Stimulated activated CD4-positive, alpha-beta T cell treated with anti-CD3 and anti-CD28 coated beads, Interleukin-1b, Interleukin-23, amount 100 ng/mL, for 4 hours (primary cell): ENCODE results near the gene HERC3.
A peak's percentile ranks its signal among the peaks of the same experiment; 100 is the strongest.

Experiments
- DNase-seq, 2 donors: peaks; one replicate each; pipeline ENCODE4 v3.0.0-alpha.2; 2020; ENCODE audit warnings: low read depth in 2 of 2

Gene HERC3

DNA sequence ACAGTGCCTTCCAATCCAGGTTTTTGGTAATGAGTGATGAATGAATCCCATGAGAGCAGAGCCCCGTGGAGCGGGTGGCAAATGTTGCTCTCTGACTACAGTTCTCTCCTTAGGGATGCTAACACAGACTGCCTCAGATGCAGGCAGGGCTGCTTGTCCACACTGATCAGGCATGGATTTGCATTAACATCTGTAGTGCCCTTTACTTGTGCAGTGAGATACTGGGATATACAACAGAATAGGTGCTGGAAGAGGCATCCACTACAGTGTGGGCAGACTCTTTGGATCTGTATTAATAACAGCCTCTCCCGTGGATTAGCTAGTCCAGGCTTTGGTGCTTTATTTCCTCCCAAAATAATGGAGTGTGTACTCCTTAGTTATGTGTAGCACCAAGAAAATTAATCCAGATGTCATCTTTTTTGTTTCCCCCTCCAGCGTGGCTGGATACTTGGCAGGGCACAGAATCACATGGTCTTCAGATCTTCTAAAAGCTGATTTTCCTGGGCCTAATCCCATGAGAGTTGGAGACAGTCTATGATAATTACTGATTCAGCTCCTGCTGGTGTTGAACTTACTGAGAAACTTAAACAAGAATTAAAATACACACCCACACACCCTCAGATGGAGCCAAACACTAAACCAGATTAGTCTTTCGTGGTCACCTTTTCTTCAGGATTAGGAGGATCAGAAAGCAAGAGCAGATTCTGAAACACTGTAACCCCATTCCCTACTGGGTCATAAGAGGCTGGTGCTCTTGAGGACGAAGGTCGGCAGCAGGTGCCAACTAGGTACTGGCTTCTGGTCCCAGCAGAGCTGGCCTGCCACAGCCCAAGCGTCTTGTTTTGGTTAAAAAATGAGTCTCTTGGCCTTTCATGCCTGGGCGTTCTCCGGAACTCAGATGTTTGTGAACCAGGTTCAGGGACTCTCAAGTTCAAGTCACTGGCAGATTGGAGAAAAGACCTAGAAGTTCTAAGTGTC lies 128.5 kb downstream of the HERC3 start:
- DNase-seq = no peak

DNA sequence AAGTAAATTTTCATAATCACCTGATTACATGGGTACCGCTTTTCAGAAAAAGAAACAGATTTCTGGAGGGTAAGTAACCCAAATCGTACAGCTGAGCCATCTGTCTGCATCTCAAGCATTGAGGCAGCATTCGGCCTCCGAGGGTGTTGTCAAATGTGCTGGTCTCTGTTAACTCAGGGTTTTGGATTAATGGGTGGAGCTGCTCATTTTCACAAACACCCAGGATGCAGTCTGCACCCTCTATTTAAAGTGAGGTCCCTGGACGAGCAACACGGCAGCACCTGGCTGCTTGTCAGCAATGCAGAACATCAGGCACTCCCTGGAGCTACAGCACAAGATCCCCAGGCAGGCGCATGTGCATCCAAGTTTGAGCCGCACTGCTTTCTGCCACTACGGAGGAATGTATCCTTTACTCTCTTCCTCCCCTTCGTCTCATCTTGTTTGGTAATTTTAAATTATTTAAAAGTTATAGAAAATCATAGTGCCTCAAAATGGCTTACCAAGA lies 130.0 kb downstream of the HERC3 start:
- no peak for DNase-seq

DNA sequence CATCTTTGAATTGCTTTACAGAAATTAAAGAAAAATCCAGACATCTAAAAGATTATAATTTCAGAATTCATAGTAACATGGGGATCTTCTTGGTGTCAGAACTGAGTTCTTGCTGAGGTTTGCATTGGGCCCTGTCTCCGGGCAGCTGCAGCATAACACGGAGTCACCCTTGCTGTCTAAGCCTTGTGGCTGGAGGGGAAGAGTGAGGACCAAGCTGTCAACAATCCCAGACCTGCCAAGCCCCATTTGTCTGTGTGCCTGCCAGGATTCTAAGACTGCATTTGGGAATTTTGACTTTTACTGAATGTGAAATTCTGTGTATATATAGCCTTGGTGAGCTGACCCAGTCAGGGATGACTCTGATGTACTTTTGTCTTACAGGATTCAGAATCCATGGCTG lies 130.5 kb downstream of the HERC3 start:
- DNase-seq = no peak

DNA sequence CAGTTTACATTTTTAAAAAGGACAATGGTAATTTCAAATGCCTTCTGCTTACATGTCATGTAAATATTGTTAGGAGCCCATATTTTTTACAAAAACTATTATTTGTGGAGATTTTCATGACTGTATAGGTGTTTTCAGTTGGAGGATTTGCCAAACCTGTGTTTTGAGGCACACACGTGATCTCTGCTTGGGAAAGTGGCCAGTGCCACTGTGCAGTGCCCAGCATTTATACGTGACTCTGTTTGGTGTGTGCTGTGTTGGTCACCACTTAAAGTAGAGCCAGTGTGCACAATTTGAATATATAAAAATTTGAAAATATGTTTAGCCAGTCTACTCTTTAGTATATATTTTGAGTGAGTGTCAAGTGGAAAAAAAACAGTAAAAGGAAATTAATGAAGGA lies 132.1 kb downstream of the HERC3 start:
- DNase-seq = no peak

DNA sequence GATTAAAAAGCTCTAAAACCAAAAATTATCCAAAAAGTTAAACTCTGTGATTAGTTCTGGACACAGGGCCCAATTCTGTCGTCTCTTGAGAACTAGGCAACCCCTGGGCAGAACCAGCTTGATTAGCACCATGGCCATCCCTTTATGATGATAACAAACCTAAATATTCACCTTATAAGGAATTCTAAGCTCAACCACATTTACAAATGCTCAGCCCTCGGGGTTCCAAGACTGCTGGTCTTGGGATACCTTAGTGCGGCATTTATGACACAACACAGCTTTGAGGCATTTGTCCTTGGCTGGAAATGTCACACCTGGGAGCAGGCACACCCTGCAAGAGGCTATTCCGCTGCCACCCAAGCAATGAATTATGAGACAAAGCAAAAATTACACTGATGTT lies 132.9 kb downstream of the HERC3 start:
- no peak for DNase-seq

DNA sequence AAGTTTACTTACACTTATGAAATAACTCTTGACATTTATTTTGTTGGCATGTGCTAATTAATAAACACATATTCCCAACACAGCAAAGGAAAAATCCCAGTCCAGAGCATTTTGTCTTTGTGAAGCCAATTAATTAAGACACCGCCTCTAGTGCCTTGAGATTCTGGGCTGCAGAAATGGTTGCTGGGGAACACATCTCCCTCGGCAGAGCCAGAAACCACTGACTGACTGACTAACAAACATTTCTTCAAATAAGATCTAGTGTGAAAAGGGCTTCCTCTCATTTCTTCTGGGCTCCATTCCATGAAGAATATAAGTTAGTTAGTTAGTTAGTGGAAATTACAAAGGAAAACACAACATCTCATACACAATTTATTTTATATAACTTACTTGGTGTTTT lies 133.7 kb downstream of the HERC3 start:
- DNase-seq = no peak

DNA sequence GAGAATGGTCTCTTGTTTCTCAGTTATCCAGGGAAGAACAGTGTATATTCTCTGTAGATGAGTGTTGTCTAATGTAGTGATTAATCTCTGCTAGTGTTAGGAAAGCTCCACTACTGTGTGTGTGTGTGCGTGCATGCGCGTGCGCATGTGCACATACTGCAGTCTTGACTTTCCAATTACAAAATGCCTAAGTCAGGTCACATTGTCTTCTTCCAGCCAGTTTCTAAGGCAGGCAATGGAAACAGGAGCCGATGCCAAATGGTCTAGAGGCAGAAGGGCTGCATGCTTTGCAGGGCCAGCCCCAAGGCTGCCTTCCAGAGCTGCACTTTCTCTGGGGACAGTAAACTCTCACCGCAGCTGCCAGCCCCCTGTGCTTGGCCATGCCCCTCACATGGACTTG lies 135.9 kb downstream of the HERC3 start:
- DNase-seq = no peak

DNA sequence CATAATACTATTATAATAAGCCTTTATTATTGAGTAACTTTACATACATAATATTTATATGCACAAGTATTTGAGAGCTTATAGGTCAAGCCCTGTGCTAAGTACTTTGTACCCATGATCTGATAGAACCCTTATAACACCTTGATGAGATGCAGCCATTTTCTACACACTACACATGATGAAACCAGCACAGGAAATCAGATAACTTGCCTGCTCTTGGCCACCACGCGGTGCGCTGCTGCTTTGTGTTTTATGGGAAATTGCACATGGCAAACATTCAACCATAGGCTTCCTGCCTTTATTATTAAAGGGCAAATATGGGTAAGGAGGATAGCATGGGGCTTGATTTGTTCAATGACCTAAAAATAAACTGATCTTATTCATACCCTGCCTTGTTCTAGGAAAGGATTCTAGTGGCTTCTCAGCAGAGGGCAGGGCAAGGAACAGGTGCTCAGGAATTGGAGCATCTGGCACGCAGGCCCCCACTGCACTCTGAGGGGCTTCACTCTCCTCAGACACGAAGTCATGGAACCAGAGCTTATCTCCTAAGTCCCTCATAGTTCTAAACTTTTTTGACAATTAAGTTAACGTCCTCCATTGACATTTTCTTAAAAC lies 137.0 kb downstream of the HERC3 start:
- no peak for DNase-seq

DNA sequence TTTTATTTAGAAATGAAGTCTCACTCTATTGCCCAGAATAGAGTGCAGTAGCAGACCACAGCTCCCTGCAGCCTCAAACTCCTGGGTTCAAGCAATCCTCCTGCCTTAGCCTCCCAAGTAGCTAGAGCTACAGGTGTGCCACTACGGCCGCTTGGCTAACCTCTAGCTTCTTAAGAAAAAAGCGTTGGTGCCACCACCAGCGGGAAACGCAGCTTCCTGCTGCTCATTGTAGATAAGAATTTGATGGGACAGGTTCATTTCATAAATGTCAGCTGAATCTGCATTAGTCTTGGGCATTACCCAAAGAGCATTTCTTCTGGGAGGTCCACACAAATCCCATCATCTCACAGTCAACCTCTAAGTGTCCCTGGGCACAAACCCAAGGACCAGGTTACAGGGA lies 138.5 kb downstream of the HERC3 start:
- no peak for DNase-seq

DNA sequence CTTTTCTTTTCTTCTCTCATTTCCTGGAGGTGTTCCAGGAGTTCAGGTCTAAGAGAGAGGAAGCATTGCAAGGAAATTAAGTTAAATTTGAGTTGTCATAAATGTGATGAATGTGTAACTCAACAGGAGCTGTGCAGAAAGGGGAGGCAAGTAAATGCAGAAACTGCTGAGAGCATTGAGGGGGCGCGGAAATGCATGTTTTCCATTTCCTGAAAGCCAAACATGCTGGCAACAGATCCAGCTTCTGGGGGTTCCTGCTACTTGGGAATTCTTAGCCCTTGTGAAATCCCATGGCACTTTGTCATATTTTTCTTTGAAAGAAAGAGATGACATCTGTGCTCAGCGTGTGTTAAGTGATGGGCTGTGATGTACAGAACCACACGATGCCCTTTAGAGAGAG lies 139.1 kb downstream of the HERC3 start:
- no peak for DNase-seq

DNA sequence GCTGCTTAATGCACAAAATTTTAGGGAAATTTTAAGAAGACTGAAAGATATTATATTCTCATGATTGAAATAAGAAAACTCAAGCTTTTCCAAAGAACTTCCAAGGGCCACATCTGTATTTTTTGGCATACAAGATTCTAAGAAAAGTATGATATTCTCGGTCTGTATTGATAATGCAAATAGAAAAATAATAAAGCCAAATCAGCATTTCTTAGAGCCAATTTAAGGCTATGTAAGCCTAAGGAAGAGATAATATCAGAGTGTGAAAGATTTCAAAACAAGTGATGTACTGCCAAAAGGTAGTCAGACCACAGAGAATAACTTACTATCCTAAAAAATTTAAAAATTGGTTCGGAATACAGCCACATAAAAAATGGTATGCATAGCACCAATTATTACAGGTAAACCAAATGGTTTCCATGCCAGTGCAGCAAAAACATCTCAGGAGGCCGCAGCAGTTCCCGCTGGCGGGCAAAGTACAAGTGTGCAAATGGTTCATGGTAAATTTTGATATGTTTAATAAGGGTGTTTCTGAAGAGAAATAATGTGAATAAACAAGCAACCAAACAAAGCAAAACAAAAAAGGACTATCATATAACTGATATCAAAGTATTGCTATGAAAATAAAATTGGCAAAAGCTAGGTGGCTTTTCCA lies 140.6 kb downstream of the HERC3 start:
- no peak for DNase-seq

DNA sequence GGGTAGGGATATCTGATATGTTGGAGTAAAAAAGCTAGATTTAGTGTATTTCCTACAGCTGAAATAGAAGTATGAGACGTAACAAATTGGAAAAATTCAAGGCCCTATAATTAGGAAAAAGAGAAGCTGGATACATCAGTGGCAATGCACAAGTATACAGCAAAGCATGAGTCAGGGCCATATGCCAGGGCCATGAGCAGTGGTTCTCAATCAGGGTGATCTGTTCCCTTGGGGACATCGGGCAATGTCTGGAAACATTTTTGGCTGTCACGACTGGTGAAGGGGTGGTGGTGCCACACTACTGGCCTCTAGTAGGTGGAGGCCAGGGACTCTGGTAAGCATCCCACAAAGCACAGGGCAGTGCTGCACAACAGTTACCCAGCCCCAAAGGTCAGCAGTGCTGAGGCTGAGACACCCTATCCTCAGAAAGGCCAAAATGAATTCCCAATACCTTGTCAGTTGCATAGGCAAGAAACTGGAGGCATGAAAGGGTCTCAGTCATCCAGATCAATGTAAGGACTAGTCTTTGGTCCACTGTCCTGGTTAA lies 142.2 kb downstream of the HERC3 start:
- DNase-seq = no peak

DNA sequence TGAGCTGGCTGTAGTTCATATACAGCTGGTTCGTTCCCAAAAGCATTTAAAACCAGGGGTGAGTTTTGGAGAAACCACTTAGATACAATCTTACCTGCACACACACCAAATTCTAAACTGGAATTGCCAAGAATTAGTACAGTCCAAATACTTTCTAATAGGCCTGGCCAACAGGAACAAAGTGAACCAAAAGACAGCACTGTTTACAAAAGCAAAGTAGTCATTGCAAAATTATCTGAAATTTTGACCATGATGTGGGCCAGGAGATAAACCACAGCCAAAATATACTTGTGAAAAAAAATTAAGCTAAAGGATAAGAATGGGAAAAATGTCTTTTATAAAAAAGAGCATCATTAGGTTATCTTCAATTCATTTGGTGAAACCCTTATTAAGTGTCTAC lies 143.3 kb downstream of the HERC3 start:
- DNase-seq = no peak

DNA sequence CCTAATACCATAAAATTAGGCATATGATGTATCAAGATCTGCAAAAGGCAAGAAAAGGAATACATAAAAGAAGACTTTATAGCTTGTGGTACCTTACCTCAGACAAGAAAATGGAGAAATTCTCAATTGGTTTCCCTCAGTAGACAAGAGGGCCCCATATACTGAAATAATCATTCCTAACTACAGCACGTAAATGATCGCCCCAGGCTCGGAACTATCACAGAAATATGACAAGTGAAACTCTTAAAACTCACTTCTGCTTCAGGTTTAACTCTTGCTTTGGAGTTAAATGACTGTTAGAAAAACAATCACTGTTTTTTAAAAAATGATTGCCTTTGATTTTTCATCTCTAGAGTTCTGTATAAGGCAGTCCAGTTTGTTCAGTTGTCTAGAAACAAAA lies 144.0 kb downstream of the HERC3 start:
- no peak for DNase-seq

DNA sequence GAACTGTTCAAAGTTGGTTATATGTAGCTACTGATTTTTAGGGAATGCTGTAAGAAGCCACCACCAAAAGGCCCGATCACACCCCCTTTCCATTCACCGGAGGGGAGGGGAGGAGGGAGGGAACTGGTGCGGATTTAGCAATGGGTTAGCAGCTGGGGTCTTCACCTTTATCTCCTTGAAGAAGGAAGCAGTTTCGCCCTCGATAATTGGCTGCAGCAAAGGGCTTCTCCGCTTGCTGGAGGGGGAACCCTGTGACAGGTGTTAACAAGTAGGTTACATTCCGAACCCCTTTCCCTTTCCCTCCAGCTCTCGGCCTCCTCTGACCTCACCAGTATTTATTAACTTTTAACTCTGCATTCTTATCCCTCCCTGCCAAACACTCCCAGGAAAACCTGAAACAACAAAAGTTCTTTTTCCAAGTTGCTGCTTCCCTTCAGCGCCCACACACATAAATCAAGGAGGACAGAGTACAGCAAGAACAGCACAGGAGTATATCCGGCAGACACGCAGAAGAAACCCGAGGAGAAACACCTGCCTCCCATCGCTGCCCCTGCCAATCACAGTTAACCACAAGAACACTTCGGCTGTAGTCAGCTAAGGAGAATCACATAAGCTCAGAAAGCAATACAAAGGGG lies 145.1 kb downstream of the HERC3 start:
- DNase-seq = peak in 1 of 2 donors; percentile 2

DNA sequence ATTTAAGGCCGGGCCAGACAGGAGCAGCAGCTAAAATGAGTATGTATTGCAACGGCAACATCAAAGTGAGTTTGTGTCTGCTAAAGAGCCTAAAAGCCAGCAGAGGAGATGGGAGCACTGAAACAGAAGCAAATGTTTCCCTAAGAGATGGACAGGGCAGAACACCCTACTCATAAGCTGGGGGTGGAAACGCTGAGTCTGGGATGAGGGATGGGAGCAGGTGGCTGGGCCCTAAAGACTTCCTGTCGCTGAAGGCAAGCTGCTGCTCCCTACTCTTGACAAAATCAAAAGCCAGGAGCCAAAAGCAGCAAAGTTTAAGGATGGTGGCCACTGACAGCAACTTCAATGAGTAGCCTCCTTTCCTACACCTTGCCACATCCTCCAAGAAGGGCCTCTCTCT lies 145.9 kb downstream of the HERC3 start:
- no peak for DNase-seq

DNA sequence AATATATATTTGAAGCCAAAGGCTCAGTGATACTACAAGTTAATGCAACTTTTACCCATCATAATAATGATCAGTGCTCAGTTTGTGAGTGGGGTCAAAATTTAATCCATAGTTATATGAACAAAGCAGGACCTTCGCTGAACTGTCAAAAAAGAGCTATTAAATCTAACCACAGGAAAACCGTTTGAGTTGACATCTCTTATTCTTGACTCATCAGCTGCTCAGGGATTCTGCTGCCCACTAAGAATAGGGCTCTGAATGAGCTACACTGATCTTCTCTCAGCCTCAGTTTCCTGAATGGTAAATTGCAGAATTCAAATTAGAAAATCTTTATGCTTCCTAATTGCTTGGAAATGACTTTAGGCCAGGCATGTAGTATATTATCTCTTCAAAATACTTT lies 150.3 kb downstream of the HERC3 start:
- no peak for DNase-seq

DNA sequence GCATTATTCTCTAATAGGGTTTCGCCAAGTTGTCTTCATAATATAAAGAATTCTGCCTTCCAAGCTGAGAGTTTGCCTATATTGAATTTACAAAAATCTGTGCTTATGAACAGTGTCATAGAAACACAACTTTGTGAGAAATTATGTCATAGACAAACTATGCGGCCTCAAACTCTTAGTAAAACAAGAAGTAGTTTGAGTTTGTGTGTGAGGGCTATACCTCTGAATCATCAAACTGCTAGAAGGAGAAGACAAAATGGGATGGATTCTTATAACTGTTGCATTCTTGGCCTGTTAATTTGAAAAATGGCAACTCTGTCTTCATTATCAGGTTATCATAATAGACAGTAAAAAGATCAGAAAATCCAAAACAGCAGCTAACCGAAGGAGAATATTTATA lies 151.4 kb downstream of the HERC3 start:
- no peak for DNase-seq

DNA sequence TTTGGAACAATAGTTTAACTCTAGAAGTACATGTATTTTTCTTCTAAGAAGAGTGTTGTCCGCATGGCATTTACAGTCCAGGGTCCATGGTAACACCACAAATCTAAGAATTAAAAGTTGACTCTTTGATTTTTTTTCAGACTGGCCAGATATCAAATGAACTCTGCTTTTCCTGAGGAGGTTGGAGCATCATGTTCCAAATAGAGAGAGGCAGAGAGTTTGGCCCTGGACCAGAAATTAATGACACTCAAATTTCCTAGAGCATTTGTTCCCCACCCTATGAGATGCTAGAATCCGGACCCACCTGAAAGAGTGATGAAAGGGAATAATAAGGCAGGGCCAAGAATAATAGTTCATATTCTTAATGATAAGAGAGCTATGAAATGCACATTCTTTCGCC lies 152.3 kb downstream of the HERC3 start:
- DNase-seq = no peak

DNA sequence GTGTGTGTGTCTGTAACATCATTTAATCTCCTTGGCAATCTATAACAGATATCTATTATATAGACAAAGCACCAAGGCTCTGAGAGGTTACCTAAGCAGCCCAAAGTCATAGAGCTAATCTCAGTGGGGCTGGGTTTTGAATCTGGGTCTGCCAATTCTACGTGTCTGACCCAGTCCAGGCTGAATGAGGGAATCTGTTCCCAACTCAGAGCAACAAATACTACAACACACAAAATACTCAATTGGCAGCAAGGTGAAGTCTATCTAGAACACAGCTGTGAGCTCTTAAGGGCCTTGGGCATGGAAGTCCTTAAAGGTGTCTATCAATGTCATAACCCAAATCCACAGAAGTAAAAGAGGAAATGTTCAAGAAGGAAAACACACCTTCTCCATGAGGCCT lies 152.9 kb downstream of the HERC3 start:
- no peak for DNase-seq

DNA sequence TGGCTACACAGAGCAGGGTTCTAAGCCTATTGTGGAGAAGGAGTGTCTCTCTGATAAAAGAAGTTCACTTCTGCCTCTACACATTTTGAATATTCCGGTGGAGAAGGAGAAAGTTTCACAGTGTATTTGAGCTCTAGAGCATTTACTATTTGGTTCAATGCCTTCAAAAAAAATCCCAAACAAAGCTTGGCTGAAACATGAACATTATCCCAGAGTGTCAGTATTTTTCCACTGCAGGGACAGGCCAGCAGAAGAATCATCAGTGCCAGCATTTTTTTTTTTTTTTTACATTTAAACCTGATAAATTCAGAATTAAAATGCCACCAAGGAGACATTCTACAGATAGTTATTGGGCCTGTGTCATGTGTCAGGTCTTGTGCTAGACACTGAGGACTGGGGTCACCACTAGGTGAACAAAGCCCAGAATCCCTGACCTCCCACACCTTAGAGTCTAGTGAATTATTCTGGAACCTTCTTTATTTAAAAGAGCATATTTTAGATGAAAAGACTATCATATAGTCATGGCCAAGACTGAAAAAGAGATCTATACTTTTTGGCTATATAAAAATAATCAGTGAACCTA lies 153.4 kb downstream of the HERC3 start:
- no peak for DNase-seq

DNA sequence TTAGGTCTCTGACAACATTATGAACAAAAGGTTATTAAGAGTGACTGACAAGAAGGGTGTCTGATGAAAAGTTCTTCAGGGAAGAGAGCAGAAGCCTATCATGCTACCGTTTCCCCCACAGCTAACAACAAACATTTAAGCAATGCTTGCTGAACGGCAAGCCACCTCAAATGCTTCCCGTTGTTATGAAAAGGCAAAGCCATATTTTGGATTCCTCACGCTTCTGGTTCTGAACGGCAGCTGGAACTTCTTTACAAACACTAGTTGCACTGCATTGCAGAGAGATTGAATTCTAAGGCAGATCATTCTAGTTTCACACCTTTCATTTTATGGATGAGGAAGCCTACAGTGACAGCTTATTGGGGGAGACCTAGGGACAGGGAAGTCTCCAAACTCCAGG lies 153.9 kb downstream of the HERC3 start:
- DNase-seq = no peak
